ENCODE data around the gene SUSD1.

The SUSD1 gene

DNA sequence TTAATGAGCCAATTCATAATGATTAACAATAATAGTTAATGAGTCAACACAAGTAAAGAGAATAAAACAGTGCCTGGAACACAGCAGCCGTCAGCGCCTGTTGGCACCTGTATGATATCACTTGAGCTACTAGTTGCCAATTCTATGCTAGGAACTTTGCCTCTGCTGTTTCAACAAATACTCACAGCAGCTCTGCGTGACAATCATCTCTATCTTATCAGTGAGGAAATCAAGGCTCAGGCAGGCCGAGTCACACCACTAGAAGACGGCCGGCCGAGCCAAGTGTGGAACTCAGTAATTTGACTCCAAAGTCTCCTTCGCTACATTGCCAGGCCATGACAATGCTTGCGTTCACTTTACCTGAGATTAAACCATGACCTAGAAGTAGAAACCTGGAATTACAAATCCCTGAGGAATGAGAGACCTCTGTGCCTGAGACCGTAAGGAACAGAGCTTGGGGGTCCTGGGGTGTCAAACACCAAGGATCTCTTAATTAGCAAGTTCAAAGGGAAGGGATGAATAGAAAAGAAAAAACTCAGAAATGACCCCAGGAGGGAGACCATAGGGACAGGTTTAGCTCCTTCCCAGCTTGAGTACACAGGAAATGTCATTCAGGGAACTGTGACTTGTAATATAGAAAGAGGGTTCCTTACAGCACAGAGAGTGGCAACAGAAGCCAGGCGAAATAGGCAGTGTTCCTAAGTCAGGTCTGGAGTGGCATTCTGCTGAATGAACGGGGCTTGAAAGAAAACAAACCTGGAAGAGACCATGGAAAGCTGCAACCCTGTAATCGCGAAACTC lies 109.1 kb downstream of the SUSD1 start:
- no peak for DNase-seq (ENCODE audit: low read depth in 2 of 2)

DNA sequence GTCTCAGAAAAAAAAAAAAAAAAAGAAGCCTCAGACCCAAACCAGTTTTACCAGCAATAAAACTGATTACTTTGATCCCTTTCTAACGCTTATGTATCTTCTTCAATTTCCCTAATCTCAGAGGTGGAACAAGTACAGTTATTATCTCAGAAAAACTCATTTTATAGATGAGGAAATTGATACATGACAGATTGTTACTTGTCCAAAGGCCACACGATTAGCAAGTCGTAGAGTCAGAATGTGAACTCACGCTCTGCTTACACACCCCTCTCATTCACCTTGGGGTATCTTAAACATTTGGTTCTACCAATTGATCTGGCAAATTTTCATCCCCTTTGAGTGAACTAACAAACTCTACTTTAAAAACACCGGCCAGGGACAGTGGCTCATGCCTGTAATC lies 110.2 kb downstream of the SUSD1 start:
- DNase-seq (ENCODE audit: low read depth in 2 of 2), result no peak

DNA sequence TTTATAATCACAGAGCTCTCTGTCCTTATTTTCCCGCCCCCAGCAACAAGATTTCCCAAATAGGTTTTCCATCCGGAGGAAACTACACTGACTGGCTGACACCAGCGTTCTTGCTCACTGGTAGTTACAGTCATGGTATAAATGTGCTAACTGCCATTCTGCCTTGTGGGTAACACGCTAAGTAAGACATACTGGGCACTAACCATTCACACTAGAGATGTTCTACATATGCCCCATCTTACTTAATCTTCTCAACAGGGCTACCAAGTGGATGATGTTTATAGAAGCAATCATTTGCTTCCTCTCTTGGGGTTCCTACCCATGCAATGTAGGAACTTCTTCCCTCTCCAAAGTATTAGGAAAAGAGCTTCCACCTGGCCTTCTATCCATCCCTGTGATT lies 111.5 kb downstream of the SUSD1 start:
- DNase-seq (ENCODE audit: low read depth in 2 of 2), result no peak

DNA sequence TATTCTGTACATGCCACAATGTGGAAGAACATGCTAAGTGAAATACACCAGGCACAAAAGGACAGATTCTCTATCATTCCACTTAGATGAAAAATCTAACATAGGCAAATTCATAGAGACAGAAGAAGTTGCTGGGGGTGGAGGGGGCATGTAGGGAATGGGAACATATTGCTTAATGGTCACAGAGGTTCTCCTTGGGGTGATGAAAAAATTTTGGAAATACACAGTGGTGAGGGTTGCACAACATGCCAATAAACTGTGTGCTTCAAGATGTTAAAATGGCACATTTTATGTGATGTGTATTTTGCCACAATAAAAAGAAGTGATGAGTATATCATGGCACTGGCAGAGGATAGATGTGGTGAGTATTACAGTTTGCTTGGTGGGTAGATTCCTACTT lies 111.9 kb downstream of the SUSD1 start:
- no peak for DNase-seq (ENCODE audit: low read depth in 2 of 2)

DNA sequence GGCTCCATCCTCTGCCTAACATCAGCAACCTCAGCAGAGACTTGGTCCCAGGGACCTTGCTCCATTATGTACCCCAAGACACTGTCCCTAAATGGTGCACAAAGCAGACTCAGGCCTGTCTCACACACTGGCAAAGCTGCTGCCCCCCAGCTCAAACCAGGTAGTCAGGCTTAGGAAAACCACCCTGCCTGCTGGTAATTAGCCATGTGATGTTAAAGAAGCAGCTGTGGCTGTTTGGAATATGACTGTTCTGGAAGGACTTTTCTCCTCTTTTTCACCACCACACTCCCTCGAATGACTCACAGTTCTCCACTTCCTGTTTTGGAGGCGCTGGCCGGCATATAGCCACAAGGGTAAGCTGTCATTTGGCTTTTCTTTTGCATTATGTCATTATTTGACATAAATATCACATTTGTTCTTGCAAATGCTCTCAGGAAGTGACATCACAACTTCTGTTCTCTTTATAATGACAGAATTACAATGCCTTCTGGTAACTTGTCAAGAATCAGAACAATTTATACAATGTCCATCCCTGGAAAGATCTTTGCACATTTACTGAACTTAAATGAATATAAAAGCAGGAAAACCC lies 113.9 kb downstream of the SUSD1 start:
- no peak for DNase-seq (ENCODE audit: low read depth in 2 of 2)

GRCh38 chr9:112059966-112060320 lies 115.2 kb downstream of the SUSD1 start:
- DNase-seq (ENCODE audit: low read depth in 2 of 2), result no peak

GRCh38 chr9:112059145-112059965 lies 115.7 kb downstream of the SUSD1 start:
- DNase-seq (ENCODE audit: low read depth in 2 of 2), result no peak

DNA sequence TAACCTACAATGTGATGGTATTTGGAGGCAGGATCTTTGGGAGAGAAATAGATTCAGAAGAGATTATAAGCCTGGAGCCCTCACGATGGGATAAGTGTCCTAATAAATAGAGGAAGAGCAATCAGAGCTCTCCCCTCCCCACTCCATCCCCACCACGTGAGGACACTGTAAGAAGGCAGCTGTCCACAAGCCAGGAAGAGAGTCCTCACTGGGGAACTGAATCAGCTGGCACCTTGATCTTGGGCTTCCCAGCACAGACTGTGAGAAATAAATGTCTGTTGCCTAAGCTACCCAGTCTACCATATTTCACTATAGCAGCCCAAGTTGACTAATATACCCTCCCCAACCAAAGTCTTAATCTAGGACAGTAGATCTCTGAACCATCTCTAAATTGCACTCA lies 118.1 kb downstream of the SUSD1 start:
- DNase-seq (ENCODE audit: low read depth in 2 of 2), result no peak

GRCh38 chr9:112054916-112055315 lies 120.2 kb downstream of the SUSD1 start:
- no peak for DNase-seq (ENCODE audit: low read depth in 2 of 2)

DNA sequence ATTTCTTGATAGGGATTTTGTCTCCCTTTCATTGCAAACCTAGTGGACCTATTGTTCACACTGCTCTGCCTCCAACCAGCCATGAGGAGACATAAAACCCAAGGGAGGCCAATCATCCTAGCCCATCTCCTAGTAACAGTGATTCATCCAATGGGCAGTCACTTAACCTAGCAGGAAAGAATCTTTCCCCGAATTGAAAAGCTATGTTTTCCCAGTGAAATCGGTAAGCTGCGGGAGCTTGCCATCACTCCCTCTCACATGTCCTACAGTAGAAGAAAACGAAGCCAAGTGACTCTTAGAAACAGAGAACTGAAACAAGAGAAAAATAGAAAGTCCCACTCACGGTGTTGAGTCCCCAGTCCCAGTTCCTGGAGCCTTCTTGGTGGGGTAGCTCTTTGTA lies 123.3 kb downstream of the SUSD1 start:
- no peak for DNase-seq (ENCODE audit: low read depth in 2 of 2)

DNA sequence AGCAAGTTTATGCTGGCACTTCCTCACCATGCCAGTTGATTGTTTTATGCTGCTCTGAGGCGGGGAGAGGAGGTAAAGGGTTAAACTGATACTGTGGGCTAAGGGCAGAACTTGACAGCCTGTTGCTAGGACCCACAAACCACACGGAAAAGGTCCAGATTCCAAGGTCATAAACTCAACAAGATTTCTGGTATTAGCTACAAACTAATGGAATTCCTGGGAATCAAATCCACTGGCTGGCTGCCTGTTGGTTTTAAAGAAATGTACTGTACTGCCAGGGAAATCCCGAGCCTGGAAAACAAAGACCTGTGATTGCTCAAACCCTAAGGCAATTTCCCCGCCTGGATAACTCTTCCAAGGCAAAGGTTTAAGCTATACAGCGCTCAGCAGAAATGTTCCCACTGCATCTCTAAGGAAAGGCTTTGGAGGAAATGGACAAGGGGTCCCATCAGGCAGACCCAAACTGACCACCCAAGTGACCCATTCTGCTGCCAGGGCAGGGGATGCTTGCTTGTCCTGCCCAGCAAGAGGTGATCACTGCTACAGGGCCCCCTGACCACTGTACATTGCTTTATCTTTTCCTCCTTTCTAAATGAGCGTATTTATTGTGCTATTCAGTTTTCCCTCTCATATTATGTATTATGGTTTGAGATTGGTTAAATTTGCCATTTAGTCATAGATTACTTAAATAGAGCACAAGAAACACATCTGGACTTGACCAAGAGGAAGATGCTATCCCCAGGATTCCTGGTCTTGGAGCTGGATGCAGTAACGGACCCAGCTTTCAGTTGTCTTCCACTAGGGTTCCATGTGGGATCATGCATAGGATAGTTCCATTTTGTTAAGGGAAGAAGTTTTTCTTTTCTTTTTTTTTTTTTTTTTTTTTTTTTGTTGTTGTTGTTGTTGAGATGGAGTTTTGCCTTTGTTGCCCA lies 124.3 kb downstream of the SUSD1 start:
- DNase-seq (ENCODE audit: low read depth in 2 of 2), result no peak

DNA sequence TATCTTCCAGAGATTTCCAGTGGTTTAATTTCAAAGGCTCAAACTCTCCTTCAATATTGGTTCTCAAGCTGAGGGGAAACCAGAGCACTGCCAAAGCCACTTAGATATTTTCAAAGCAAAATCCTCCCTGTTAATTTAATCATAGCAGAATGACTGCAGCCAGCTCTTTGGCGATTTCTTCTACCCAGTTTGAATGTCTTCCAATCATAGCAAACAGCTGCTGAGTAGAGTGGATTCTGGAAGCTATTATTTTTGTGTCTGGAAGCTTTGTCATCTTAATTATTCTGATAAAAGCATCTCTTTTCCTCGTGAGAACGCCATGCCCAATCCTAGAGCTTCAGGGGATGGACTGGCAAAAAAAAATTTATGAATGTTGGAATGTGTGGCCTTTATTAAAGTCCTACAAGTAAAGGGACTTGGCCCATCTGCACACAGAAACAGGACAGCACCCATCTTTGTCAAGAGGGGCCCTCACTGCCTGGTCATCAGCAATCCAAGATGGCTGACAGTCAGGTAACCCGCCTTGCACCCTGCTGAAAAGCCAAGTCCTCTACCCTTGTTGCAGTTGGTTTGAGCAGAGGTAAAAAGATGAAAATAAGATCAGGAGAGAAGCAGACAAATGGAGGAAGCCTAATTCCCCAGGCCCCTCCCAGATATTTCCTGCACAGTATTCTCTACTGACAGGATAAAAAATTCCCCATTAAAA lies 125.1 kb downstream of the SUSD1 start:
- DNase-seq (ENCODE audit: low read depth in 2 of 2), result no peak

DNA sequence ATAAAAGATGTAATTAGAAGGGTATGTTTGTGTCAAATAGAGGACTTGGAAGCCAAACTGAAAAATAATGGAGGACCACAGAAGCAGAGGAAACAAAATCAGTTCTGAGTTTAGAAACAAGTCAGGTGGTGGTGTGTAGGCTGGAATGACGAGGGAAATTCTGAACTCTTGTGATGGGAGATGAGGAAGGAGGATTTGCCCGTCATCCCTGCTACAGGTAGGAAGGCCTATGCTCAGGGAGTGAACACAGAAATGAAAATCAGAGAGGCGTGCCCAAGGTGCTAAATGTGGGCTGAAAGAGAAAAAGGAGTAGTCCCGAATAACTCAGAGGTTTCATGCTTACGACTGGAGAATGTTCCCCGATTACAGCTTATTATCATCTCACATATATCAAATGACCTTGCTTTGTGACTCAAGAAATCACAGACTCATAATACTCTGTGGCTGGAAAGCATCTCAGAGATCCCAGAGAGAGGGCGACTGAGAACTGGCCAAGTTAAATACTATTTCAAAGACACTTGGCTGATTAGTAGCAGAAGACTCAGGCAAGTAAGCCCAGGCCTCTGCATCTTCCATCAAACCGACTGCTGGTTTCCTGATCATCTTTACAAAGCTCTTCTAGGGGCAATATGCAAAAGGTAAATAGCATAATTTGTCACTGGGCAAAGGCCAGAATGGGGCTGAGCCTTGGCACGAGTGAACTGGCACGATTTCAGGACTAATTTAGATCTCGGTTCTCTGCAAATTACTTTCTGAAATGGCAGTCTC lies 126.0 kb downstream of the SUSD1 start:
- DNase-seq (ENCODE audit: low read depth in 2 of 2), result no peak

DNA sequence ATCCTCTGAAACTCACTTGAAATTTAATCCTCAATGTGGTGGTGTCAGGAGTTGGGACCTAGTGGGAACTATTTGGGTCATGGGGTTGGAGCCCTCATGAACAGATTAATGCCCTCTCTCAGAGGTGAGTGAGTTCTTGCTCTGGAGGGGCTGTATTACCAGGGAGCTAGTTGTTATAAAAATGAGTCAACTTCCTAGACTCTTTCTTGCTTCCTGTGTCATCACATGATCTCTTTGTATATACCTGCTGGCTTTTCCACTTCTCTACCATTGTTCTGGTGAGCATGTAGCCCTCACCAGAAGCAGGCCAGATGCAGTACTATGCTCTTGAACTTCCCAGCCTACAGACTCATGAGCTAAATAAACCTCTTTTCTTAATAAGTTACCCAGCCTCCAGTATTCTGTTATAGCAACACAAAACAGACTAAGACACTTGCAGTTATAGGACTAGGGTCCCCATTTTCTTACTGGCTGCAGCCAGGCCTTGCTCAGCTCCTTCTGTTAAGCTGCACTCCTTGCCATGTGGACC lies 127.5 kb downstream of the SUSD1 start:
- no peak for DNase-seq (ENCODE audit: low read depth in 2 of 2)

DNA sequence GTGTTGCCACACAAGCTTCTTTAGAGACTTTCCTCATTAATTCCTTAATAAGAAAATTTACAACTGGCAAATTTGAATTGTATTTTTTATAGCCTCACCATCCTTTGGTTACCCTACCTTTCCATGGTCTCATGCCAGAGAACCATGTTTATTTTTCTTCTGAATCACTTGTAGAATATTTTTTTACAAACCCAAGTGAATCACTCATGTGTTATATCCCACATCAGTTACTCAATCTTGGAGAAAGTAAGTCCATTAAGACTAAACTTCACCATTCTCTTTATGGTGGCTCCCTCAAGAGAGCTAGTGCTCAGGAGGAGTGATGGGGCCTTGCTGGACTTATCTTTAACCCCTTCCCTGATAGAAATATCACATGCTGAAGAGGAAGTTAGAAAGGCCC lies 128.9 kb downstream of the SUSD1 start:
- DNase-seq (ENCODE audit: low read depth in 2 of 2), result no peak

GRCh38 chr9:112044881-112045280 lies 130.2 kb downstream of the SUSD1 start:
- DNase-seq (ENCODE audit: low read depth in 2 of 2), result no peak

GRCh38 chr9:112044186-112044585 lies 130.9 kb downstream of the SUSD1 start:
- DNase-seq (ENCODE audit: low read depth in 2 of 2), result no peak

GRCh38 chr9:112043423-112043822 lies 131.7 kb downstream of the SUSD1 start:
- DNase-seq (ENCODE audit: low read depth in 2 of 2), result no peak

- no peak for DNase-seq (ENCODE audit: low read depth in 2 of 2)
Measured at GRCh38 chr9:112042769-112043168, 132.3 kb downstream of the SUSD1 start.

DNA sequence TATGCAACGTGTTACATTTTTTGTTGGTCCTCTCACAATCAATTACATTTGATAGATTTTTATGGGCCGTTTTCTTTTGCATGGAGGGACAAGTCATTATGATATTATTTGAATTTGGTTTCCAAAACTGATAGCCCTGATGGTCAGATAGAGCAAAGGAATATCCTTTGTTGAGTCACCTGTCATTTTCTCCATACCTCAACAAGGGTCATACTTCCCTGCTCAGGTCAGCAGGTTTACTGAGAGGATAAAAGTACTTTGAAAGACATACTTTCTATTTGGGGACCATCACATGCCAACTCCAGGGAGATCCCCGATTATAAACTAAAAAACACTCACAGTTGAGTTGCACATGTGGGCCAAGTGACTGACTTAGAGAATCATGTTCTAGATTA lies 132.9 kb downstream of the SUSD1 start:
- no peak for DNase-seq (ENCODE audit: low read depth in 2 of 2)

Data from stimulated activated CD8-positive, alpha-beta memory T cell treated with anti-CD3 and anti-CD28 coated beads, Interleukin-2, amount 100 ng/mL, for 1 hour (primary cell).